HEK293 (cell line): Measurements from ENCODE around the gene URM1.

Experiments used
- CTCF ChIA-PET: fragments of 350-600 bp; formaldehyde crosslinking; extraction: SDS; loops from one replicate; lab custom pipeline; 2021; ENCODE audit warnings: antibody characterized with exemption; lab: Yijun Ruan, JAX
- POLR2A ChIA-PET: fragments of 300-600 bp; formaldehyde crosslinking; extraction: SDS; loops from one replicate; lab custom pipeline; 2020; ENCODE audit warnings: antibody characterized with exemption, inconsistent platforms; lab: Yijun Ruan, JAX
- H3K27ac ChIP-seq: fragments of 200-500 bp; sonication (Bioruptor generic); 2 replicates; pipeline ENCODE4 v1.5.1; 2014; ENCODE audit warnings: low read depth, low read length, control low read depth, inconsistent platforms; ENCODE audit errors: extremely low read depth
- H3K36me3 ChIP-seq, 2 experiments: fragments of 200-500 bp in 1 of 2; sonication (Bioruptor generic) in 1 of 2; 1 replicate in 1 of 2; 2 replicates in 1 of 2; pipeline ENCODE4 v1.5.1; 2014 to 2017; ENCODE audit warnings: inconsistent platforms in 2 of 2, low read length in 2 of 2; ENCODE audit not compliant: control insufficient read depth in 2 of 2, insufficient read depth in 1 of 2
- H3K4me1 ChIP-seq: fragments of 200-500 bp; sonication (Bioruptor generic); 2 replicates; pipeline ENCODE4 v1.5.1; 2014; ENCODE audit warnings: mild to moderate bottlenecking, low read length, inconsistent platforms; ENCODE audit not compliant: control insufficient read depth, insufficient read depth
- H3K4me3 ChIP-seq: 2 replicates; pipeline ENCODE4 v1.5.1; 2011; ENCODE audit warnings: low read depth, mild to moderate bottlenecking, control low read depth, low read length, moderate library complexity
- H3K9me3 ChIP-seq: fragments of 200-500 bp; sonication (Bioruptor generic); 2 replicates; pipeline ENCODE4 v1.5.1; 2014; ENCODE audit warnings: low read depth, low read length, inconsistent platforms; ENCODE audit not compliant: control insufficient read depth, insufficient read depth
- BCL11A ChIP-seq: fragments of 450-650 bp; formaldehyde crosslinking; IDR thresholded peaks from 2 replicates; pipeline ENCODE4 v1.5.1; 2016; ENCODE audit warnings: low read depth, missing biosample characterization, missing genetic modification characterization
- GLIS1 ChIP-seq: fragments of 450-650 bp; formaldehyde crosslinking; IDR thresholded peaks from 2 replicates; pipeline ENCODE4 v1.5.1; 2016; ENCODE audit warnings: missing biosample characterization, missing genetic modification characterization
- IKZF3 ChIP-seq: fragments of 450-650 bp; IDR thresholded peaks from 2 replicates; pipeline ENCODE4 v1.5.0; 2018; ENCODE audit warnings: missing biosample characterization, mild to moderate bottlenecking, missing genetic modification characterization, moderate library complexity
- KLF10 ChIP-seq: fragments of 450-650 bp; IDR thresholded peaks from 2 replicates; pipeline ENCODE4 v1.5.1; 2018; ENCODE audit warnings: missing biosample characterization, mild to moderate bottlenecking, missing genetic modification characterization
- KLF9 ChIP-seq: fragments of 450-650 bp; formaldehyde crosslinking; IDR thresholded peaks from 2 replicates; pipeline ENCODE4 v1.5.1; 2016; ENCODE audit warnings: missing biosample characterization, missing genetic modification characterization, low read depth
- TSHZ1 ChIP-seq: fragments of 450-650 bp; formaldehyde crosslinking; IDR thresholded peaks from 2 replicates; pipeline ENCODE4 v1.5.1; 2016; ENCODE audit warnings: missing biosample characterization, missing genetic modification characterization, borderline replicate concordance
- ZBTB48 ChIP-seq: fragments of 450-650 bp; formaldehyde crosslinking; IDR thresholded peaks from 2 replicates; pipeline ENCODE4 v1.5.1; 2016; ENCODE audit warnings: missing biosample characterization, missing genetic modification characterization
- ZFHX2 ChIP-seq: fragments of 450-650 bp; formaldehyde crosslinking; conservative IDR thresholded peaks from 2 replicates; pipeline ENCODE4 v1.5.1; 2016; ENCODE audit warnings: missing biosample characterization, missing genetic modification characterization
- ZNF138 ChIP-seq: fragments of 450-650 bp; formaldehyde crosslinking; IDR thresholded peaks from 2 replicates; pipeline ENCODE4 v1.5.1; 2016; ENCODE audit warnings: missing biosample characterization, missing genetic modification characterization, borderline replicate concordance
- ZNF148 ChIP-seq: fragments of 450-650 bp; formaldehyde crosslinking; IDR thresholded peaks from 2 replicates; pipeline ENCODE4 v1.5.0; 2017; ENCODE audit warnings: missing biosample characterization, missing genetic modification characterization, borderline replicate concordance
- ZNF157 ChIP-seq: fragments of 450-650 bp; formaldehyde crosslinking; IDR thresholded peaks from 2 replicates; pipeline ENCODE4 v1.5.1; 2016; ENCODE audit warnings: missing biosample characterization, missing genetic modification characterization
- ZNF169 ChIP-seq: fragments of 450-650 bp; formaldehyde crosslinking; IDR thresholded peaks from 2 replicates; pipeline ENCODE4 v1.5.1; 2016; ENCODE audit warnings: missing biosample characterization, missing genetic modification characterization
- ZNF202 ChIP-seq: fragments of 450-650 bp; formaldehyde crosslinking; IDR thresholded peaks from 2 replicates; pipeline ENCODE4 v1.5.1; 2016; ENCODE audit warnings: missing biosample characterization, missing genetic modification characterization, borderline replicate concordance
- ZNF23 ChIP-seq: fragments of 450-650 bp; formaldehyde crosslinking; IDR thresholded peaks from 2 replicates; pipeline ENCODE4 v1.5.1; 2016; ENCODE audit warnings: missing biosample characterization, missing genetic modification characterization, borderline replicate concordance
- ZNF292 ChIP-seq: fragments of 450-650 bp; formaldehyde crosslinking; IDR thresholded peaks from 2 replicates; pipeline ENCODE4 v1.5.1; 2016; ENCODE audit warnings: low read depth, missing biosample characterization, missing genetic modification characterization, borderline replicate concordance
- ZNF501 ChIP-seq: fragments of 450-650 bp; formaldehyde crosslinking; IDR thresholded peaks from 2 replicates; pipeline ENCODE4 v1.5.1; 2016; ENCODE audit warnings: missing biosample characterization, missing genetic modification characterization
- ZNF558 ChIP-seq: fragments of 450-650 bp; formaldehyde crosslinking; IDR thresholded peaks from 2 replicates; pipeline ENCODE4 v1.5.1; 2016; ENCODE audit warnings: missing biosample characterization, missing genetic modification characterization
- ZNF623 ChIP-seq: fragments of 450-650 bp; formaldehyde crosslinking; IDR thresholded peaks from 2 replicates; pipeline ENCODE4 v1.5.1; 2016; ENCODE audit warnings: missing biosample characterization, missing genetic modification characterization
- ZNF837 ChIP-seq: fragments of 450-650 bp; formaldehyde crosslinking; IDR thresholded peaks from 2 replicates; pipeline ENCODE4 v1.5.1; 2016; ENCODE audit warnings: missing biosample characterization, missing genetic modification characterization
- ZSCAN4 ChIP-seq: fragments of 450-650 bp; formaldehyde crosslinking; IDR thresholded peaks from 2 replicates; pipeline ENCODE4 v1.5.1; 2017; ENCODE audit warnings: missing biosample characterization, missing genetic modification characterization

URM1 gene

GRCh38 chr9:128429513-128430086, 58.4 kb downstream of the URM1 start:
- no peak overlapping the region for H3K4me3 ChIP-seq
- H3K36me3 ChIP-seq, result peaks cover 3 to 43% of the 10 kb centered on the region in 2 experiments; a peak in 2 of 3 replicates
- H3K4me1 ChIP-seq, result no peaks in the 10 kb centered on the region
- ChIA-PET POLR2A (interaction anchor here (0.6 to 1.4 kb wide), 5 partner anchors 8 to 500 kb away, joined by 3 to 5 read pairs (median 4); partner anchors contain the start of gene CERCAM), CTCF (interaction anchor here (0.6 to 2.1 kb wide), 4 partner anchors 9 to 88 kb away, joined by 3 to 23 read pairs (median 6); no protein-coding TSS in a partner anchor)
- H3K27ac ChIP-seq, result no peak overlapping the region
- H3K9me3 ChIP-seq, result no peaks in the 10 kb centered on the region
- TF ChIP-seq ZNF501 (tag by site-specific recombination), result no peak
- TF ChIP-seq GLIS1 (tag by site-specific recombination), result peak; percentile 46

- CTCF ChIA-PET, result no interaction called here
These were observed 60.0 kb downstream of the URM1 start for GRCh38 chr9:128431207-128431606.

GRCh38 chr9:128434340-128434739, 63.2 kb downstream of the URM1 start:
- TF ChIP-seq ZSCAN4 (tag by site-specific recombination), result no peak
- TF ChIP-seq ZNF558 (tag by site-specific recombination), result no peak
- TF ChIP-seq ZNF169 (tag by site-specific recombination), result no peak
- TF ChIP-seq ZNF623 (tag by site-specific recombination), result no peak
- no peak for TF ChIP-seq ZNF157 (tag by site-specific recombination)
- no peak for TF ChIP-seq TSHZ1
- TF ChIP-seq KLF10, result no peak
- TF ChIP-seq ZNF202 (tag by site-specific recombination), result no peak
- TF ChIP-seq ZFHX2 (tag by site-specific recombination), result no peak
- ChIA-PET POLR2A (no interaction called here), CTCF (interaction anchor here (1.0 kb wide), 1 partner anchor 142 kb away, joined by 3 read pairs; no protein-coding TSS in a partner anchor)
- Histone ChIP-seq H3K4me1 (no peaks in the 10 kb centered on the region), H3K9me3 (no peaks in the 10 kb centered on the region), H3K4me3 (no peak overlapping the region), H3K36me3 (peaks cover 0 to 31% of the 10 kb centered on the region in 2 experiments; a peak in 2 of 3 replicates), H3K27ac (no peak overlapping the region)

More at GRCh38 chr9:128431207-128431606, 60.0 kb downstream of the URM1 start:
- no peak for TF ChIP-seq ZNF292 (tag by site-specific recombination)
- TF ChIP-seq ZNF148 (tag by site-specific recombination), result no peak
- TF ChIP-seq ZNF23, result no peak
- no peak for TF ChIP-seq BCL11A (tag by site-specific recombination)
- TF ChIP-seq ZBTB48 (tag by site-specific recombination), result no peak
- TF ChIP-seq ZNF837 (tag by site-specific recombination), result no peak
- TF ChIP-seq ZNF138 (tag by site-specific recombination), result no peak
- TF ChIP-seq KLF9 (tag by site-specific recombination), result no peak
- no peak for TF ChIP-seq IKZF3 (tag by site-specific recombination)
- Histone ChIP-seq H3K4me1 (no peaks in the 10 kb centered on the region), H3K36me3 (peaks cover 3 to 43% of the 10 kb centered on the region in 2 experiments; a peak in 2 of 3 replicates), H3K27ac (no peak overlapping the region), H3K9me3 (no peaks in the 10 kb centered on the region), H3K4me3 (no peak overlapping the region)
- POLR2A ChIA-PET, result no interaction called here
